HFF-Myc (cell line): Measurements from ENCODE around the gene OPCML.

Source experiments
- DNase-seq: peaks from one replicate; pipeline ENCODE4 v3.0.0-alpha.2; 2011; ENCODE audit warnings: low read depth; ENCODE audit errors: extremely low read depth
- H3K4me3 ChIP-seq: replicated peaks from 2 replicates; pipeline ENCODE4 v1.5.1; 2011; ENCODE audit warnings: low read depth, mild to moderate bottlenecking, control low read depth, low read length
- TF ChIP-seq, protein P1 (sequence below): IDR thresholded peaks from 2 replicates; pipeline ENCODE4 v1.5.1; 2012; ENCODE audit warnings: mild to moderate bottlenecking, low read depth, low read length, control low read depth; ENCODE audit errors: missing control alignments

OPCML gene

DNA sequence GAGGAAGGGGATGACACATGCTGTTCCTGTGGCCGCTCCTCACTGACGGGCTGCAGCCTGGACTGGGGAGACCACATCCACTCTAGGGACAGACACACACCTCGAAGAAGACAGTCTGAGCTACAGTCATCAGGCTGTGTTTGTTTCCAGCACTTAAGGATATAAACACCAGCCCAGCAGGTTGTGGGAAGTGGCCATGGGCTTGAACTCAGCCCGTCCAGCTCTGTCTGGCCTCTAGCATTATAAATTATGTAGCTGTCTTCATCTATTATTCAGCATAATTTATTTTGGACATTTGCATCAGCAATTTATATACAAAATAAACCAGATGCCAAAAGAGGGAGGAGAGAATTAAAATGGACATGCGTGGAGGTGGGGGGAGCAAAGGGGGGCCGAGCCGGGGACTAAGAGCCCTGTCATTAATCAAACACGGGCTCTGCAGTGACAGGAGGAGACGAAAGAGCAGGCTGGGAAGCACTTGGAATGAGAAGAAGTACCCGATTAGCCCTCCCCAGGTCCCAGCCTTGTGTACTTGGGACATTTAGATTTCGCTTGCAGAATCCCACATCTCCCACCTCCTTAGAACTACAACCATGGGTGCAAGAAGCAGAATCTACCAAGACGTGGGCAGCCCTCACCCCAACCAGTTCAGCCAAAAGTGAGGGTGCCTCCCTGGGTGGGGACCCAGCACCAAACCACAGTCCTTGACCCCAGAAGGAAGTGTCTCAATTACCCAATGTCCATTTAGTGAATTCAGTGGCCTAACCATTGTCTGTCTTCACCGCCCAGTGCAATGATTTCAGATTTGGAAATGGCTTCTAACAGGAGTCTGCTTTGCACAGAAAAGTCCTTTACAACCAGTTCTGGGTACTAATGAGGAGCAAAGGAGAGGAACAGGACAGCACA, 309.6 kb downstream of the OPCML start:
- H3K4me3 ChIP-seq: no peak overlapping the region
- TF ChIP-seq, protein P1, sequence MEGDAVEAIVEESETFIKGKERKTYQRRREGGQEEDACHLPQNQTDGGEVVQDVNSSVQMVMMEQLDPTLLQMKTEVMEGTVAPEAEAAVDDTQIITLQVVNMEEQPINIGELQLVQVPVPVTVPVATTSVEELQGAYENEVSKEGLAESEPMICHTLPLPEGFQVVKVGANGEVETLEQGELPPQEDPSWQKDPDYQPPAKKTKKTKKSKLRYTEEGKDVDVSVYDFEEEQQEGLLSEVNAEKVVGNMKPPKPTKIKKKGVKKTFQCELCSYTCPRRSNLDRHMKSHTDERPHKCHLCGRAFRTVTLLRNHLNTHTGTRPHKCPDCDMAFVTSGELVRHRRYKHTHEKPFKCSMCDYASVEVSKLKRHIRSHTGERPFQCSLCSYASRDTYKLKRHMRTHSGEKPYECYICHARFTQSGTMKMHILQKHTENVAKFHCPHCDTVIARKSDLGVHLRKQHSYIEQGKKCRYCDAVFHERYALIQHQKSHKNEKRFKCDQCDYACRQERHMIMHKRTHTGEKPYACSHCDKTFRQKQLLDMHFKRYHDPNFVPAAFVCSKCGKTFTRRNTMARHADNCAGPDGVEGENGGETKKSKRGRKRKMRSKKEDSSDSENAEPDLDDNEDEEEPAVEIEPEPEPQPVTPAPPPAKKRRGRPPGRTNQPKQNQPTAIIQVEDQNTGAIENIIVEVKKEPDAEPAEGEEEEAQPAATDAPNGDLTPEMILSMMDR: no peak
- DNase-seq: no peak

DNA sequence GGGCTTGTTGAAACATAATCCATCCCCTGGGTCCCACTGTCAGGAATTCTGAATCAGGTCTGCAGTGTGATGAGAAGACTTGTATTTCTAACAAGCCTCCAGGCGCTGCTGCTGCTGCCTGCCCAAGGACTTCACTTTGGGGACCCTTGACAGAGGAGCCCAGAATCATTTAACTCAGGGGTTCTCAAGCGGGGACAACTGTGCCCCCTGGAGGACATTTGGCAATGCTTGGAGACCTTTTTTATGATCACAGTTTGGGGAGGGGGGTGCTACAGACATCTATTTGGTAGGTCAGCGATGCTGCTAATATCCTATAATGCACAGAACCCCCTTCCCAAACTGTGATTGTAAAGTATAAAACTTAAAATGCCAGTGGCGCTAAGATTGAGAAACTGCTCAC, 312.8 kb downstream of the OPCML start:
- H3K4me3 ChIP-seq: no peak overlapping the region
- TF ChIP-seq, protein P1: no peak
- DNase-seq: no peak

DNA sequence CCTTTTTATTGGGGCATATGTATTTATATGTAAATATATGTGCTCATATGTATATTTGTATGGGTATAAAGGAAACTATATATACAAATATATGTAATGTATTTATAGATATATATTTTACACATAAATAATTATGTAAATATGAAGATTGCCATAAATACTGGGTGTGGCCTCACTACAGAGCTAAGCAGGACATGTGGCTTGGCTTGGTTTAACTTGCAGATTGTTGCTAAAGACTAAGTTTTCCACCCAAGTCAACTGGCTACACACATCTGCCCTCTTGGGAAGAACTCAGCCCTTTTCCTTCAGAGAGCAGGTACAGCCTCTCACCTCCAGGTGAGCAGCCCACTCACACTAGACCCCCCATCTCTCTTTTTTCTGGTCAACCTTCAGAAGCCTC, 315.5 kb downstream of the OPCML start:
- no peak for DNase-seq
- no peak overlapping the region for H3K4me3 ChIP-seq
- TF ChIP-seq, protein P1: no peak

DNA sequence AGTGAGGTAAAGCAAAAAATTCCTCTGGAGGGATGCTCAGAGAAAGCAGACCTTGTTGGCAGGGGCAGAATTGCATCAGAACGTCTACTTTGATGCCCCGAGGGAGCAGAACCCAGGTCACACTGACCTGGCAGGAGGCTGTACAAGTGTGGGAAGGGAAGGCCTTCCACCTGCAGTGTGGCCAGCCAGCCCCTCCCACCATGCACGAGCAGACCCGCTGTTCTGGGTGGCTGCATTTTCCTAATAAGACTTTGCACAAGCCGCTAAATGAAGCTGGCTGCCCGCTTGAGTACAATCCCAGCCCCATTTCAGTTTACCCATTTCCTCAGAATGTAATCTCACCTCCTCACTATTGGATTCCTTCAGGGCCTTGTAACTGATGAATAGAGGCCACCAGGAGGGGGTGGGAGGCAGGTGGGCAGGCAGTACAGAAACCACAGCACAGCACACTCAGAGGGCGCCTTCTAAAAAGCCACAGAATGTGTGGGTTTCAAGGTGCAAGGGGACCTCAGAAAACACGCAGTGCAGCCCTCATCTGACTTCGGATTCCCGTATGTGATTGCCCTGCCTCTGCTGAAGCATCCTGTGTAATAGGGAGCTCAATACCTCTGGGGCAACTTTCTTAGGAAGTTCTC, 316.6 kb downstream of the OPCML start:
- no peak for DNase-seq
- no peak overlapping the region for H3K4me3 ChIP-seq
- TF ChIP-seq, protein P1: no peak

DNA sequence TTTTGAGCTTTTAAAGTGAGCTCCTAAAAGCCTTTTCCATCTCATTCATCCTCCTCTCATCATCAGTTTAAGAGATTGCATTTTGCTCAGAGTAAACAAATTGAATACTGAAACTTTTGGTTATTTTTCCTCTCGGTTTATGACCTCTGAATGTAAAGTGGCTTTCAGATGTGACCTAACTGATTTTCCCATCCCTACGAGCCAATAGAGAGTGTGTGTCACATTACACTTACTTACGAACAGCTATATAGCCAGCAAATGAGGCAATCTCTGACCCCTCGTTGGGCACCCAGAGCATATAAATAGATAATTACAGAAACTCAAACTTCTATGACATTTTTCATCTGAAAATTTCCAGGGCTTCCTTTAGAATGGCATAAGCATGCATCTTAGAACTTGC, 317.7 kb downstream of the OPCML start:
- no peak overlapping the region for H3K4me3 ChIP-seq
- no peak for DNase-seq
- TF ChIP-seq, protein P1: no peak

DNA sequence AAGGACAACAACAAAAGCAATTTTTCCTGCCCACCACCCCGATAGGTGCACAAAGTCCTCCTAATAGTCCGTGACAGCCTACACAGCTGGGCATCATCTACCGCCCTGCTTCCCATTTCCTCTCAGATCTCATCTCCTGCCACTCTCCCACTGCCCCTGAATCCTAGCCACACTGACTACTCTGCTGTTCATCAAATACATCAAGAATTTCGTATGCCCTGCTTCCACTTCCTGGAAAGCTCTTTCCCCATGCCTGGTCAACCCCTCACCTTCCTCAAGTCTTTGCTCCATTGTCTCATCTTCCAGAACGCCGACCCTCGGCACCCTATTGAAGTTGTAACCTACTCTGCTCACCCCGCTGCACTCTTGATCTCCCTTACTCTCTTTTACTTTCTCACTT, 320.1 kb downstream of the OPCML start:
- TF ChIP-seq, protein P1: no peak
- no peak overlapping the region for H3K4me3 ChIP-seq
- no peak for DNase-seq
